Spleen (tissue), 11 donors: ENCODE measurements around the gene CUBN. TPM values are rescaled to one million over a fixed set of nuclear protein-coding genes. Genes with fewer than 3 reads are reported as not detected.

Experiments used
- DNase-seq: peaks from one replicate; pipeline ENCODE4 v3.0.0-alpha.2; 2020
- H3K27ac ChIP-seq, 8 donors: fragments of 200-600 bp; sonication (generic) in 7 of 8; 1 replicate in 4 of 8; 2 replicates in 4 of 8; pipeline versions ENCODE4 v1.5.0 to v1.8.0; 2016 to 2021; ENCODE audit warnings: inconsistent platforms in 4 of 8, mild to moderate bottlenecking in 4 of 8, moderate library complexity in 1 of 8
- H3K27me3 ChIP-seq, 7 donors: fragments of 200-600 bp; sonication (generic) in 6 of 7; replicated peaks in 1 of 7; 1 replicate in 4 of 7; 2 replicates in 3 of 7; pipeline versions ENCODE4 v1.5.0 to v1.8.0; 2016 to 2021; ENCODE audit warnings: inconsistent platforms in 3 of 7, mild to moderate bottlenecking in 1 of 7
- H3K36me3 ChIP-seq, 6 donors: fragments of 200-600 bp; sonication (generic) in 5 of 6; 1 replicate in 4 of 6; 2 replicates in 2 of 6; pipeline versions ENCODE4 v1.5.0 to v1.8.0; 2016 to 2021; ENCODE audit warnings: inconsistent platforms in 2 of 6
- H3K4me1 ChIP-seq, 6 donors: fragments of 200-600 bp; sonication (generic) in 5 of 6; 1 replicate in 3 of 6; 2 replicates in 3 of 6; pipeline versions ENCODE4 v1.5.0 to v1.8.0; 2016 to 2021; ENCODE audit warnings: inconsistent platforms in 3 of 6
- H3K4me3 ChIP-seq, 8 donors: fragments of 200-600 bp; sonication (generic) in 7 of 8; 1 replicate in 4 of 8; 2 replicates in 4 of 8; pipeline versions ENCODE4 v1.5.0 to v1.8.0; 2016 to 2021; ENCODE audit warnings: inconsistent platforms in 4 of 8, mild to moderate bottlenecking in 4 of 8, moderate library complexity in 2 of 8
- H3K9me3 ChIP-seq, 8 donors: fragments of 200-600 bp; sonication (generic) in 7 of 8; 1 replicate in 4 of 8; 2 replicates in 4 of 8; pipeline versions ENCODE4 v1.5.0 to v1.8.0; 2016 to 2021; ENCODE audit warnings: inconsistent platforms in 4 of 8
- CTCF ChIP-seq, 11 experiments: fragments of 200-600 bp in 7 of 11; fragments of 450-650 bp in 4 of 11; sonication (generic) in 4 of 11; IDR thresholded peaks in 8 of 11; conservative IDR thresholded peaks in 3 of 11; 1 replicate in 7 of 11; 2 replicates in 4 of 11; pipeline versions ENCODE4 v1.4.0 to v1.8.0; 2016 to 2021; ENCODE audit warnings: antibody characterized with exemption in 11 of 11, inconsistent platforms in 4 of 11, mild to moderate bottlenecking in 1 of 11
- POLR2A ChIP-seq, 3 donors: fragments of 450-650 bp; IDR thresholded peaks; one replicate each; pipeline ENCODE4 v1.5.1; 2017; ENCODE audit warnings: antibody characterized with exemption in 3 of 3, mild to moderate bottlenecking in 1 of 3
- POLR2AphosphoS5 ChIP-seq, 3 donors: sonication (generic); formaldehyde crosslinking; IDR thresholded peaks; one replicate each; pipeline ENCODE4 v1.5.1; 2017; ENCODE audit warnings: antibody characterized with exemption in 3 of 3
- WGBS, 5 donors: extraction: QIAGEN DNeasy Blood & Tissue Kit in 3 of 5; methylation state at CpG; one replicate each; pipeline versions ENCODE4 v1.1.5 to v1.1.7; 2013 to 2018; 5-methylcytosine and 5-hydroxymethylcytosine counted together
- intact Hi-C: fragments of 100-400 bp; cut with DNase I; formaldehyde crosslinking; loops from one replicate; pipeline ENCODE4 v1.15.0; 2023; ENCODE audit warnings: low total_unique reads
- polyA plus RNA-seq, 3 donors: library from polyadenylated mRNA; stranded (reverse); fragments of 200-250 nt; gene quantifications; one replicate each; pipeline ENCODE4 v1.2.1, GENCODE V29; 2013
- total RNA-seq, 7 donors: library from RNA; depleted of rRNA in 3 of 7; stranded (reverse); fragments of >200 nt in 3 of 7; fragmentation: NEBNext Ultra II Directional in 4 of 7; extraction: Animal tissue kit (Norgen Biotek cat#: 25700) in 4 of 7; gene quantifications; one replicate each; pipeline versions ENCODE4 v1.1.0 to v1.2.1, GENCODE V29; 2016 to 2021
- donor health status: healthy with polysubstance abuse.
- donor health status: DM: no; HTN: no; CAD: no; lungs with moderate emphysema.
- donor health status: DM: no; HTN: no; CAD: no.
- donor health status: Bipolar disorder and iron deficiency.
- donor health status: healthy.
- donor health status: DM: no; HTN: no; CAD: no.
- donor health status: DM: yes; HTN: yes; CAD: no.

The CUBN gene
- total and polyA plus RNA-seq, 10 donors = 0.24 to 12.1 (median 5.4) TPM

DNA sequence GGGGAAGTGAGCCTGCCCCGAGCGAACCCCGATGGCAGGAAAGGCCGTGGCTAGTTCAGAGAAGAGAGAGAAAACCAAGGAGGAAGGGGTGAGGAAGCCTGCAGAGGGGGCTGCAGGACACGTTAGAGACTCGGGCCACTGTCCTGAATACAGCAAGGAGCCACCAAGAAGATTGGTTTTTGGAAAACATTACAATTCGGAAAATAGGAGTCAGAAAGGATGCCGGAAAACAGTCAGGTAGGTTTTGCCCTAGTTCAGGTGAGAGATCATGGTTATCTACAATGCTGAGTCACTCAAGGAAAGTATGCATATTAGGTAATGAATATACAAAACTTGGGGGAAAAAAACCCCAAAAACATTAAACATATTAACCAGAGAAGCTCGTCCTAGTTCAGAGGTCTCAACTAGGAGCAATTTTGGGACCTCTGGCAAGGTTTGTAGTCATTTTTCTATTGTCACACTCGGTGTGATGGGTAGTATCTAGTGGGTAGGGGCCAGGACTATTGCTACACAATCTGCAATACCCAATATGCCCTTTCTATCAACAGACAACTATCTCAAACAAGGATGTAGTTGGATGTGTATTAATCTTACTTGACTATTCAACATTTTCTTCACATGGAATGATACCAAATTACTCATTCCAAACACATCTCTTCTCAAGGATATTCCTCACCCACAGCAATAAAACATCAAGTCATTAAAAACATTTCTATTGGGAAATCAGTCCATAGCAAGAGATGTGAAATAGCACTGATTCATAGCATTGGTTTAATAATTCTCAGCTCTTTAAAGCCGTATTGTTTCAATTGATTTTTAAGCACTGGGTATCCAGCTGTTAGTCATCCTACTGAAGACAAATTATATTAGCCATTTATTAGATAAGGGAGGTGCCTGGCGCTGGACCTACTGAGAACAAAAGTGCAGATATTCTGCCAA, 238.0 kb downstream of the CUBN start:
- Histone ChIP-seq H3K36me3 (no peaks in the 10 kb centered on the region), H3K27me3 (no peaks in the 10 kb centered on the region), H3K27ac (peak overlapping the region in 3 of 8 donors; percentile 9 to 16 (median 13)), H3K4me3 (peak overlapping the region in 2 of 8 donors; percentile 6 to 7), H3K9me3 (peaks cover 0 to 4% (median 0%) of the 10 kb centered on the region in 8 donors), H3K4me1 (peaks cover 0 to 13% (median 7%) of the 10 kb centered on the region in 6 donors)
- TF ChIP-seq CTCF (IDR thresholded peaks at IDR 0.05 in 8 of 11, conservative IDR thresholded peaks at IDR 0.05 in 3 of 11) (peak in 9 of 11 experiments; percentile 29 to 74 (median 59)), POLR2A (IDR thresholded peaks at IDR 0.05) (no peak)
- intact Hi-C loops = no loop called here
- DNase-seq = peak; percentile 87
- 11 to 25% (median 20%) methylated on average over 12 of the region's 12 CpGs for WGBS, 5 donors

GRCh38 chr10:16890691-16891090, 238.9 kb downstream of the CUBN start:
- intact Hi-C loops = no loop called here
- Histone ChIP-seq H3K9me3 (peaks cover 0 to 4% (median 0%) of the 10 kb centered on the region in 8 donors), H3K4me1 (peaks cover 0 to 13% (median 7%) of the 10 kb centered on the region in 6 donors), H3K4me3 (no peak overlapping the region), H3K36me3 (no peaks in the 10 kb centered on the region), H3K27me3 (no peaks in the 10 kb centered on the region), H3K27ac (peak overlapping the region in 1 of 8 donors; percentile 13)
- 90 to 94% (median 90%) methylated on average over 6 of the region's 6 CpGs for WGBS, 5 donors
- TF ChIP-seq CTCF (IDR thresholded peaks at IDR 0.05 in 8 of 11, conservative IDR thresholded peaks at IDR 0.05 in 3 of 11) (no peak), POLR2AphosphoS5 (IDR thresholded peaks at IDR 0.05) (no peak), POLR2A (IDR thresholded peaks at IDR 0.05) (no peak)
- DNase-seq = no peak

DNA sequence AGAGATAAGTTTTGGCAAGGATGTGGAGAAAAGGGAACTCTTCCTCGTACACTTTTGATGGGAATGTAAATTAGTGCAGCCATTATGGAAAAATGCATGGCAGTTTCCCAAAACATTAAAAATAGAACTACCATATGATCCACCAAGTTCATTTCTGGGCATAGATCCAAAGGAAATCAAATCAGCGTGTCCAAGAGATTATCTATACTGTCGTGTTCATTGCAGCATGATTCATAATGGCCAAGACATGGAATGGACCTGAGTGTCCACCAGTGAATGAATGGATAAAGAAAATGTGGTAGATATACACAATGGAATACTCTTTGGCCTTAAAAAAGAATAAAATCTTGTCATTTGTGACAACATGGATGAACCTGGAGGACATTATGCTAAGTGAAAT, 242.0 kb downstream of the CUBN start:
- no peaks in the 10 kb centered on the region for H3K9me3 ChIP-seq
- H3K4me1 ChIP-seq = peaks cover 0 to 13% (median 7%) of the 10 kb centered on the region in 6 donors
- WGBS, 5 donors = 59 to 73% (median 63%) methylated on average over 3 of the region's 3 CpGs
- no peak overlapping the region for H3K27ac ChIP-seq
- H3K4me3 ChIP-seq = no peak overlapping the region
- TF ChIP-seq POLR2AphosphoS5 (IDR thresholded peaks at IDR 0.05) (no peak), CTCF (IDR thresholded peaks at IDR 0.05 in 8 of 11, conservative IDR thresholded peaks at IDR 0.05 in 3 of 11) (no peak), POLR2A (IDR thresholded peaks at IDR 0.05) (no peak)
- DNase-seq = no peak
- no peaks in the 10 kb centered on the region for H3K27me3 ChIP-seq
- intact Hi-C loops = no loop called here
- no peaks in the 10 kb centered on the region for H3K36me3 ChIP-seq

DNA sequence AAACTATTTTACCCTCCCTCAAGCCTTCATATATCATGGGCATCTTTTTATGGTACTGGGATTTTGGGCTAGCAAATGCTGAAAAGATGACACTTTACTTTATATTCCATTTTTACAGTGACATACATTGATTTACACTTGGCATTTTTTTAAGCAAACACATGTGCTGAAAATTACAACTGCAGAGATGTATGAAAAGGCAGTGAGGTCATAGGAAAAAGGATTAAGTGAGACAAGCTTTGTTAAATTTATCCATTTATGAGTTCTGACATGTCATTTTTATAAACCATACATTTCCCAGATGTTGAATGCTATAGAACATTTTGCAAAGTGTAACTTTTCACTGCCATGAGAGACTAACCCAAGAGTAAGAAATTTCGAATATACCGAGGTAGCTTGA, 243.6 kb downstream of the CUBN start:
- intact Hi-C loops = no loop called here
- peaks cover 0 to 3% (median 1%) of the 10 kb centered on the region in 6 donors for H3K4me1 ChIP-seq
- WGBS, 5 donors = 72 to 83% (median 81%) methylated on average over 2 of the region's 2 CpGs

More for the DNA sequence above, 243.6 kb downstream of the CUBN start:
- no peaks in the 10 kb centered on the region for H3K36me3 ChIP-seq
- no peak overlapping the region for H3K27ac ChIP-seq
- DNase-seq = no peak
- H3K27me3 ChIP-seq = no peaks in the 10 kb centered on the region
- H3K4me3 ChIP-seq = no peak overlapping the region
- no peaks in the 10 kb centered on the region for H3K9me3 ChIP-seq
- TF ChIP-seq POLR2AphosphoS5 (IDR thresholded peaks at IDR 0.05) (no peak), POLR2A (IDR thresholded peaks at IDR 0.05) (no peak), CTCF (IDR thresholded peaks at IDR 0.05 in 8 of 11, conservative IDR thresholded peaks at IDR 0.05 in 3 of 11) (no peak)
